GM18907 (cell line): ENCODE measurements around the gene BANP.
"Not testable (repeated sequence)": the region's sequence is repeated elsewhere in the genome, so short reads cannot be mapped to it uniquely, and the experiment has no call there.

ENCODE experiments used
- ATAC-seq: cut with Tn5 transposase; IDR thresholded peaks from one replicate; pipeline ENCODE4 v1.9.1; 2021; ENCODE audit warnings: mild to moderate bottlenecking, moderate library complexity; ENCODE audit not compliant: unreplicated experiment

Gene BANP

GRCh38 chr16:88094253-88094575, 143.0 kb downstream of the BANP start:
- ATAC-seq, result not testable (repeated sequence)

GRCh38 chr16:88094900-88095299, 143.7 kb downstream of the BANP start:
- ATAC-seq, result not testable (repeated sequence)

GRCh38 chr16:88096659-88097058, 145.4 kb downstream of the BANP start:
- not testable (repeated sequence) for ATAC-seq

DNA sequence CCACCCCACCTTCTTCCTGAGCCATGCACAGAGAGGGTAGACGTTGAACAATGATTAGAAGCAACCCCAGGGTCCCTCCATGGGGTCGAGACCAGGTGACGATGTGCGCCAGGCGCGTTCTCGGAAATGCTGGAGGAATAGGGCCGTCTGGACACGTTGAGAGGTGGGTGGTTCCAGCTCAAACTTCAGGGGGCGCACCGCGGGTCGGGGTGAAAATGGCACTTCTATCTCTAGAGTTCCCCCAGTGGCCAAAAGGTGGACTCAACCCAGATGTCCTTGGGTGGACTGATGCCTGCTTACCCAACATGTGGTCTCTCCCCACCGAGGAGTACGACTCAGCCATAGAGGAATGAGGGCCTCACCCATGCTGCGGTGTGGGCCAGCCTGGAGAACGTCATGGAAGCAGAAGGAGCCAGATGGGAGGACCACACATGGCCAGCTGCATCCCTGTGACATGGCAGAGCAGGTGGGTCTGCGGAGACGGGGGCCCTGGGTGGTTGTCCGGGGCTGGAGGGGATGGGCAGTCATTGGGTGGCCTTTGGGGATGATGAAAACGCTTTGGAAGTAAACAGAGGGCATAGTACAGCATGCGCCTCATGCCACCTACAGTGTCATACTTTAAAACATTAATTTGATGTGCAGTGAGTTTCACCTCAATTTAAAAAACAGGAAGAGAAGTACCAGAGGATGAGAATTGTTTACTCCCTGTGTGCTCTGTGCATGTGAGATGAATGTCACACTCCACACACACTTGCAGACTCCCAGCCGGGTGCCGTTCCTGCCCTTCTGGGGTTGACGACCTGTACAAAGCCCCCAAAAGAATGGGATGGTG, 147.7 kb downstream of the BANP start:
- ATAC-seq, result not testable (repeated sequence)

DNA sequence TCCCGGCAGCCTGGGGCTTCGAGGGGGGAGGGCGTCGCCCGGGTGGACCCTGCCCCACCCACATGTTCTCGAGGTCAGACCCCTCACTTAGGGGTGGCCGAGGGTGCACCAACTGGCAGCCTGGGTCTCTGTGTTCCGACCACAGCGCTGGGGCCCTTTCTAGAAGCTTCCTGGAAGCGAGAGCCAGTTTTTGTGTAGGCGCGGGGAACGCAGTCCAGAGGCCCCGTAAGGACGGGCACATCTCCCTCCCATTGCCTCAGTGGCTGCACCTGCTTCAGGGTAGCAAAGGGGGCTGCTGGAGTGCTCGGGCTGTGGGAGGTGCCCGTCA, 148.3 kb downstream of the BANP start:
- no peak for ATAC-seq

GRCh38 chr16:88099956-88100355, 148.7 kb downstream of the BANP start:
- ATAC-seq, result not testable (repeated sequence)

DNA sequence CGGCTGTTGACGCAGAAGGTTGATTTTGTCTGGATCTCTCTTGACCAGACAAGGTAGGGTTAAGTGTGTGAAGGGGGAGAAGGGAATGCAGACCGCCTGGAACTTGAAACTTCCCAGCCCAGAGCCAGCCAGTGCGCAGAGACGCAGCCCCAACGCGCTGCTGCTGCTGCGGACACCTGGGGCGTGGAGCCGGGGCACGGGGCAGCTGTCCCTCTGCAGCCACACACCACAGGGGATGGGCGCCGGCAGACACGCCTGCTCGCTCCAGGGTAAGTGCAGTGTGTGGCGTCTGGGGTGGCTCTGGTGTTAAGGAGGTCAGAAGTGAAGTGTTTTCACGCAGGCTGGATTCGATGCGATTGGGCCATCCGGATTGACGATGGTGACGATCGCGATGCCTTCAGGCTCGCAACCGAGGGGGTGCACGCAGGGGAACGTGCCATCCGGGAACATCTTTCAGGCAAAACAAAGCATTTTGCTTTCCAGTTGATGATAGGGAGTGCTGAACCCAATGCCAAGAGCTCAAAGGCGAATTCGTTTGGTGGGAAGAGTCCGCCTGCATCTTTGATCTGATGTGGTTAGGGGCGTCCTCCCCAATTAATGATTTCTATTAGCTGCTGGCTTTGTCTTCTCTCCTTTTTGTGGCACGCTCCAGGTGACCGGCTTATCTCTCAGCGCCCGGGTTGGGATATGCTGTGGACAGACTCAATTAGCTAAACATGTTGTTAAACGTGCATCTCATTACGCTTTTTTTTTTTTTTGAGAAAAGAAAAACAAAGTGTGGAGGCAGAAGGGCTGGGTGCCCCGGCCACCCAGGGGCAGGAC, 149.8 kb downstream of the BANP start:
- ATAC-seq, result not testable (repeated sequence)

DNA sequence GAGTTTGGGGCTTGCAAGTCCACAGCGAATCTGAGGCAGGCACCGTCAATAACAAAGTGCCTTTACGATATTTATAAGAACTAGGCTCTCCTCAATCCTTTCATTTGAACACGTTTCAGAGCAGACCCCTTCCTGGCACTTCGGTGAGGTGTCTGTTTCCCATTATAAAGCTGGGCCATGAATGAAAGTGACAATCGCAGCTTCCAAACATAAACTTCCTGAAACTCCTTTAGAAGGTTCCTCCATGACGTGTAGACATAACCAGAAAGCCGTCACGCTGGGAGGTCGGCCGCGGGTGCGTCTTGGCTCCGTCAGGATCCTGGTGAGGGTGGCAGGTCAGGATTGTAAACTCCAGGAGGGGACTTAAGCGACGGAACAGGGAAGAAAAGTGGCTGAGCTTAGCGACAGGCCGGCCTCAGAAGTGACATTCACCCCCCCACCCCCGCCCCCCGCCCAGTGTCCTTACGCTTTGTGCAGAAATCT, 150.4 kb downstream of the BANP start:
- ATAC-seq, result not testable (repeated sequence)

GRCh38 chr16:88102597-88102996, 151.4 kb downstream of the BANP start:
- no peak for ATAC-seq

DNA sequence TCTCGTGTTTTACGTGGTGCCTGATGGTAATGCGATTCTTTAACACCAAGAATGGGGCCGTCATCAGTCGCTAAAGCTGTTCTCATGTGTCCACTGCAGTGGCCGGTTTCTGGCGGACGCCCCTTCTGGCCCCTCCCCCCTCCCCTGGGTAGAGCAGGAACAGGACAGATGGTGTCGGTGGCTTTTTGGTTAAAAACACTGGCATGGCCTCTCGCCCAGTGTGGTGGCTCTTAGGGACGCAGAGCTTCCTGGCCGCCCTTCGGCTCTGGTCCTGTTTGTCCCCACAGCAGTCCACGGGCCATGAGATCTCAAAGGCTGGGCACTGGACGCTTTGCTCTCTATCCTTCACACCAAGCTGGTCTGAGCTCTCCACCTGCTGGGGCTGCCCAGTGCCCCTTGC, 151.8 kb downstream of the BANP start:
- no peak for ATAC-seq

DNA sequence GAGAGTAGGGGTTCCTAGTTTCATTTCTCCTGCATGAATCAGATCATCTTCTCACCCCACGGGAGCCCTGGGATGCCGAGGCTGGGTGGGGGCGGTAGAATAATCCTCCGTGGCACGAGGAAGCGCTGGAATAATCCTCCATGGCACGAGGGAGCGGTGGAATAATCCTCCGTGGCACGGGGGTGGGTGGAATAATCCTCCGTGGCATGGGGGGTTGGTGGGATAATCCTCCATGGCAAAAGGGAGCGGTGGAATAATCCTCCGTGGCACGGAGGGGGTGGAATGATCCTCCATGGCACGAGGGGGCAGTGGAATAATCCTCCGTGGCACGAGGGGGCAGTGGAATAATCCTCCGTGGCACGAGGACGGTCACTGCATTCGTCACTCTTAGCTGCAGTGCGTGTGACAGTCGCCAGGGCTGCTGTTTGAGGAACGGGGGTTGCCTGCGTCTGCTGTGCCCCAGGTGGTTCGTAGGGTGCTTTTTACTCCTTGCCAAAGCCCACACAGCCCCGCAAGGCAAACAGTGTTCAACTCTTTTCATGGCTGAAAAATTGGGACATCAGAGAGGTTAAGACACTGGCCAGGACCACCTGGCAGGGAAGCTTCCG, 152.5 kb downstream of the BANP start:
- ATAC-seq, result no peak

DNA sequence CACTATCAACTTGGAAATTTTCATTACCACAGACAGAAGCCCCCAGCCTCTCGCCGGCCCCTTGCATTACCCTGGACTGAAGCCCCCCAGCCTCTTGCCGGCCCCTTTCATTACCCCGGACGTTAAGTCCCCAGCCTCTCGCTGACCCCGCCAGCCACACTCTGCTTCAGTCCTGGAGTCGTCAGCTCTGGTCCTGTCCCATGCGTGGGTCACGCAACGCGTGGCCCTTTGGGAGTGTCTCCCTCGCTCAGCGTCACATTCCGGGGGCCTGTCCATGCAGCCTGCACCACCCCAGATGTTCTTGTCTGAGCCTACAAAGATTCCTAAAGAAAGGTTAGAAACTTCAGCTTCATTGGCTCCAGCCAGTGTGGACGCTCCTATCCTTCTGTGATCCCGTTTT, 153.1 kb downstream of the BANP start:
- ATAC-seq, result not testable (repeated sequence)

DNA sequence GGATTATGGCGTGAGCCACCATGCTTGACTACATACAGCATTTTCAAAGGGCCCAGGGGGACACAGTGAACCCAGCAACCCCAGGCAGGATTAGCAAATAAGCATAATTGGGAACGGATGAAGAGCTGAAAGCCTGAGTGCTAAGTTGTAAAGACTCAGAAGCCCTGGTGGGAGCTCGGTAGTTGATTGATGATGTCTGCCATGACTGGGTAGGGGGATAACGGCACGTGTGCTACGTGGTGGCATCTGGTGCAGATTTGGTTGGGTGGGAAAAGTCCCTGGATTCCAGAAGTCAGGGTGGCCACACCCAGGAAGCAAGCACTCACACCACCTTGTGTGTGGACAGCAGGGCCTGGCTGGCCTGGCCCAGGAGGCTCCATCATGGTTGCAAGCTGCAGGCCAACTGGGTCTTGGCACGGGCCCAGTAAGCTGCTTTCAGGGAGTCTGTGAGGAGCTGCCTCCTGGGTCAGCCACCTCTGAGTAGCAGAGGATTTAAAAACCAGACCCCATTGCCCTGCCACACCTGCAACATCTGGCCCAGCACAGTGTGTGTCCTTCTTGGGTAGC, 154.4 kb downstream of the BANP start:
- ATAC-seq, result not testable (repeated sequence)

DNA sequence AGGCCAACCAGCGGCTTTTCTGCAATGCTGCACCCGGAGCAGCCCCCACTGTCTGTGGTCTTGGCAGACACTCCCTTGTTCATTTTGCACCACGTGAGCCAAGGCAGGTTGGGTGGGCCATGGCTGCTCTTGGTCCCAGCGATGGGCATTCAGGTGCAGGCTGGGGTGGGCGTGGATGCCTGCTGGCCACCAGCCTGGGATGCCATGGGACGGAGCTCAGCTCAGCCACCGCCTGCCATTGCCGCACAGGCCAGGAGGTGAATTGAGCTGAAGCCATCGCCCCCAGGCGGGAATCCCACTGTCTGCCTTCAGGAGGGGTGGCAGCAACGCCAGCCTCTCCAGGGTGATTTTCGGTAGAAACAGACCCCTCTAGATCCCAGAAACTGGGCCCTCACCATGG, 155.3 kb downstream of the BANP start:
- not testable (repeated sequence) for ATAC-seq

DNA sequence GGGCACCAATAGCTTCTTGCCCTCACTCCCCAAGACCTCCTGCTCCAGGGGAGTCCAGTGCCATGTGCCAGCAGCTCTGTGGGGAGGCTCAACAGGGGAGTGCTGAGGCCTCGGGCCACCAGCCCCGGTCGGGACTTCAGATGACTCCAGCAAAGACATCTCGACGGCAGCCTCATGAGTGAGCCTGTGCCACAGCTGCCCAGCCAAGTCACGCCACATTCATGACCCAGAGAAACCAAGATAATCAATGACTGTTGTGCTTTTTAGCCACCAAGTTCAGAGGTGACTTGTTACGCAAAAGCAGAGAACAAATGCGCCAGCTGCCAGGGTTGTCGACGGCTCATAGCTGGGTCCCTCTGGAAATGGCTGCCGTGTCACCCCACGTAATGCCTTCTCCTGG, 157.5 kb downstream of the BANP start:
- no peak for ATAC-seq

- ATAC-seq, result not testable (repeated sequence)
Observed at GRCh38 chr16:88109726-88110621, 158.7 kb downstream of the BANP start.

- ATAC-seq, result not testable (repeated sequence)
Observed at GRCh38 chr16:88110875-88111494, 159.8 kb downstream of the BANP start.

DNA sequence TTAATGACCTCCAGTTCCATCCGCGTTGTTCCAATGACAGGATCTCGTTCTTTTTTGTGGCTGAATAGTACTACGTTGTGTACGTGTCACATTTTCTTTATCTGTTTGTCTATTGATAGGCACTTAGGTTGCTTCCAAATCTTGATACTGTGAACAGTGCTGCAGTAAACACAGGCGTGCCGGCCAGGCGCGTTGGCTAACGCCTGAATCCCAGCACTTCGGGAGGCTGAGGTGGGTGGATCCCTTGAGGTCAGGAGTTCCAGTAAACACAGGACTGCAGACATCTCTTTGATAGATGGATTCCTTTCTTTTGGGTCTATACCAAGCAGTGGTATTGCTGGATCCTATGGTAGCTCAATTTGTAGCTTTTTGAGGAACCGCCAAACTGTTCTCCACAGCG, 160.7 kb downstream of the BANP start:
- ATAC-seq, result not testable (repeated sequence)

- ATAC-seq, result no peak
Observed at GRCh38 chr16:88113545-88114045, 162.4 kb downstream of the BANP start.
